Measurements from ENCODE around the gene MYH6. TPM values are rescaled to one million over a fixed set of nuclear protein-coding genes. Genes with fewer than 3 reads are reported as not detected.

Gene MYH6
- total RNA-seq, 2 experiments from 2014 or later: not detected

DNA sequence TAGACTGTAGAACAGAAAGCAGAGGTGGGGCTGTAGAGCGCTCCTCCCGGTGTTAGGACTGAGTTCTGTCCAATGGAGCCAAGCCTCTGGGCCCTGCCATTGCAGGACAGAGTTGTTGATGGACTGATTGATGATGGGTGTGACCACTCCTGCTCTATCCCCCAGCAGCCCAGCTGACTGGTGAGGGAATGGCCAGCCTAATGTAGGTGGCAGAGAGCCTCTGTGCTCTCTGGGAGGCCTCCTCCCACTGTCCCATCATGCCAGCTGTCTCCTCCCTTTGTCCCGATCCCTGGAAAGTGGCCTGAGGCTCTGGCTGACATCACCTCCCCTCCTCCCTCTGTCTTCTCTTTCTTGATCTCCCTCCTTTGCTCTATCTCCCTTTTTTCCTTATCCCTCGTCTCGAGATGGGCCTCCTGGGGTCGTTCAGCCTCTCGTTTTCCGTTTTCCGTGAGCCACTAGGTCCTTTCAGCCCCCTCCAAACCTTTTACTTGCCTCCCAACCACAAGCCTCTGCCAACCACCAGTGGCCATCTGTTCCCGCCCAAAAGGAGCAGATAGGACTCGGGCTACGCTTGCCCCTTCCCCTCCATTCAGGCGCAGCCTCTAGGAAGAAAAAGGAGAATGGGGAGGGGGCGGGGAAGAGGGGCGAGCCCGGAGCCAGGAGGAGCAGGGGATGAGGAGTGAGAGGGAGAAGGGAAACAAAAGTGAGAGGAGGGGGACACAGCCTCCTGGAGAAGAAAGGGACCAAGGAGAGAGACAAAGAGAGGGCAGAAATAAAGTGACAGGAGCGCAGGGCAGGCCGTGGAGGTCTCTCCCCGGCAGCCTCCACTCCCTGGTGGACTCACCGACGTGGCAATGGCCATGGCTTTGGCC lies 43.7 kb downstream of the MYH6 start:
- CTCF ChIA-PET: interaction anchor here (1.0 kb wide), 1 partner anchor 18 kb away, joined by 3 read pairs; no protein-coding TSS in a partner anchor
- POLR2A ChIA-PET: no interaction called here

- ChIA-PET CTCF (interaction anchor here (0.5 to 1.1 kb wide), 3 partner anchors 9 to 418 kb away, joined by 3 read pairs; no protein-coding TSS in a partner anchor), POLR2A (no interaction called here)
Observed at GRCh38 chr14:23362200-23362599, 45.9 kb downstream of the MYH6 start.

DNA sequence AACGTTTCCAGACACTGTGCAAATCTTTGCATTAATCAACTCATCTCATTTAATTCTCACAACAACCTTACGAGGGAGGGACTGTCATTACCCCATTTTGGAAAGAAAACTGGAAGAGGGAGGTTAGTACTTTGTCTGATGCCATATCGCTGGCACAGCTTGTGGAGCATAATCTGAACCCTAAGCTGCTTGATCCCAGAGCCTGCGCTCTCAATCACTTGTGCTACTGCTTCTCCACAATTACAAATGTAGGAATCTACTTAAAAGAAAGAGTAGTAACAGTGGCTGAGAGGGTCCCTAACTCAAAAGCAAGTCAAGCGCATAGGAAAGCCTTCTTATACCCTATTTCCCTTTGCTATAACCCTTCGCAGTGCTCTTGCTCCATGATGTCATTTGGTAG lies 46.3 kb downstream of the MYH6 start:
- POLR2A ChIA-PET: no interaction called here
- CTCF ChIA-PET: interaction anchor here (0.5 to 1.1 kb wide), 3 partner anchors 8 to 418 kb away, joined by 3 read pairs; no protein-coding TSS in a partner anchor

GRCh38 chr14:23361320-23361719 lies 46.8 kb downstream of the MYH6 start:
- CTCF ChIA-PET: interaction anchor here (1.1 kb wide), 1 partner anchor 67 kb away, joined by 3 read pairs; no protein-coding TSS in a partner anchor
- POLR2A ChIA-PET: no interaction called here

DNA sequence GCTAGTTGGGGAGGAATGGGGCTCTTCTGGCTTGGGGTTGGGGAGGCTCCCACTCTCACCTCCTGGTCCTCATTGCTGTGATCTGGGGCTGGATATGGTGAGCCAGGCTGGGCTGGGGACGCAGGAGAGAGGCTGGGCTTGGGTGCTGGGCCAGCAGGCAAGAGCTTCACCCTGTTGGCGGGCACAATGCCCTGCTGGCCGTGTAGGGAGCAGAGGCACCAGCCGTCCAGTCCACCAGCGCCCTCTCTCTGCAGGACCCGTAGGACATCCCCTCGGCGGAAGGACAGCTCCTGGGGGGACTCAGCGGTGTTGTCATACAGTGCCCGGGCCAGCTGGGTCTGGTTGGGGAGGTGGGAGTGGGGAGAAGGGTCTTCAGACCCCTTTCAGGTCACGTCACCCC lies 47.6 kb downstream of the MYH6 start:
- POLR2A ChIA-PET: no interaction called here
- CTCF ChIA-PET: no interaction called here

DNA sequence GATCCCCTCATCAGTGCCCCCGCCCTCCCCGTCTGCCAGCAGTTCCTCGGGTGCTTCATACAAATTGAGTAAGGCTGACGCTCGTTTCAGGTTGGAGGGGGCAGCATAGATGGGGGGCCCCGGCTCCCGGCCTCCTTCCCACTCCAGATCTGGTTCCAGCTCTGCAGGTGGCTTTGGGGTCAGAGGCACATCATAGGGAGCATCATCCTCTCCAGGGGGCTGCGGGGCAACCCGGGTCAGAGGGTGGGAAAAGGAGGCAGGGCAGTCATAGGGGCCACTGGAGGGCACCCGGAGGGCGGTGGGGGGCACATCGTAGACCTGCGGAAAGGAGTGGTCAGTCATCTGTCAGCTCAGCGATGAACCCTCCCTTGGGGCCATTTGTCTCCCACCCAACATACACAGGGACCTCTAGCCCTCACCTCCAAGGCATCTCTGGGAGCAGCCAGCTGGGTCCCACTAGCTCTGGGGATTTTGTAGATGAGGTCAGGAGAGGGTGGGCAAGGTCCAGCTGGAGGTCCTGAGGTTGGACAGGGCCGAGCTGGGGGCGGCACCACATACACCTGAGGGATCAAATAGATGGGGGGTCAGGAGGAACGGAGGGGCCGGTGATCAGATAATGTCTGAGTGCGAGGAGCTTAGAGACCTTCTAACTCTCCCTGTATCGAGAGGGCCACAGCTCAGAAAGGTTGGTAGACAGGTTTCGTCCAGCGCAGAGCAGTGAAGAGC lies 48.2 kb downstream of the MYH6 start:
- CTCF ChIA-PET: no interaction called here

DNA sequence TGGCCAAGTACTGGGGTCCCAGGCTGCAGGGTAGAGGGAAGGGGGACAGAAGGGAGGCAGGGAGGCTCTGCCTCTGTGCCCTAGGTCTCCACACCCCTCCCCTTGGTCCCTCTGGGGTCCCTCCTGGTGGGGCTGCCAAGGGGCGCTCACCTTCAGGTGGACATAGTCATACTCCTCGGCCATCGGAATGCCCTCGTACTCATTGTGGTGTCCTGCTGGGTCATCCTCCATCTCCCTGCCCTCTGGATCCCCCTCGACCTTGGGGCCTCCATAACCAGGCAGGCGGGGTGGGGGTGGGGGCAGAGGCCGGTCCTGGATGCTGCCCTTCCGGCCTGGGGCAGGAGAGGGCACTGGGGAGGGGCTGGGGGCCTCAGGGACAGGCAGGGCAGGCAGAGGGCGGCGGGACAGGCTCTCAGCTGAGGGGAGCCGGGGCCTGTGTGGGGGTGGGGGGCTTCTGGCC lies 48.9 kb downstream of the MYH6 start:
- POLR2A ChIA-PET: no interaction called here
- CTCF ChIA-PET: no interaction called here

More for the DNA sequence above, 48.2 kb downstream of the MYH6 start:
- POLR2A ChIA-PET: no interaction called here

GRCh38 chr14:23358553-23359166 lies 49.4 kb downstream of the MYH6 start:
- ChIA-PET CTCF (no interaction called here), POLR2A (no interaction called here)

- CTCF ChIA-PET: no interaction called here
- POLR2A ChIA-PET: no interaction called here
Observed at GRCh38 chr14:23358042-23358441, 50.0 kb downstream of the MYH6 start.

DNA sequence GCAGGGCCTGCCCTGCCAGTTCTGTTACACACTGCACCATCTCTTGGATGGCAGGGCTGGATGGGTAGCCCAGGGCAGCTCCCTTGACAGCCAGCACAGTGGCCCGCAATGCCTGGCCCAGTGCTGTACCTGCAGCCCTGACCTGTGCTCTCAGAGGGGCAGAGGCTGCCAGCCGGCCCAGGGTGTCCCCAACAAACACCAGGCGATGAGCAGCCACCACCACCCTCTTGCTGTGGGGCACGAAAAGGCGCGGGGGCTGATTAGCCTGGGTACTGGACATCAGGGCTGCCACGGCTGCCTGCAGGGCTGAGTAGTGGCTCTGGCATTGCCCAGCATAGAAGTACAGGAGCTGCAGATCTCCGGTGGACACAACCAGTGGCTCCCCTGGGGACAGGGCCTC lies 50.8 kb downstream of the MYH6 start:
- CTCF ChIA-PET: no interaction called here
- POLR2A ChIA-PET: no interaction called here

DNA sequence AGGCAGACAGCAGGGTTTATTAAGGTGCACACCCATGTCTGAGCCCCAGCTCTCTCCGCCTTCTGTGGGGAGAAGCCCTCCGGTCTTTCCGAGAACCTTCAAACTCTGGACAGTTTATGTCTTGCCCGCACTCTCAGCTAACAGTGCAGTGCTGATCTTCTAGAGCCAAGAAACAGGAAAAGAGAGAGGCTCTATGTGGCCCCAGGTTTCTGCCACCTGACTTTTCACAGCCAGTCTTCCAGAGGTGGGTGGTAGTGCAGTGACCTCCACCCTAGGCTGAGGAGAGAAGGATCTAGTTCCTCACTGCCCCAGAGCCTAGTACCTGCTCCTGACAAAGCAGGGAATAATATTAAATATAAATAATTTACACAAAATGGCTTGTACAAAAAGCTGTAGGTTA lies 51.4 kb downstream of the MYH6 start:
- ChIA-PET CTCF (no interaction called here), POLR2A (no interaction called here)

GRCh38 chr14:23355871-23356435 lies 52.1 kb downstream of the MYH6 start:
- ChIA-PET CTCF (no interaction called here), POLR2A (no interaction called here)

DNA sequence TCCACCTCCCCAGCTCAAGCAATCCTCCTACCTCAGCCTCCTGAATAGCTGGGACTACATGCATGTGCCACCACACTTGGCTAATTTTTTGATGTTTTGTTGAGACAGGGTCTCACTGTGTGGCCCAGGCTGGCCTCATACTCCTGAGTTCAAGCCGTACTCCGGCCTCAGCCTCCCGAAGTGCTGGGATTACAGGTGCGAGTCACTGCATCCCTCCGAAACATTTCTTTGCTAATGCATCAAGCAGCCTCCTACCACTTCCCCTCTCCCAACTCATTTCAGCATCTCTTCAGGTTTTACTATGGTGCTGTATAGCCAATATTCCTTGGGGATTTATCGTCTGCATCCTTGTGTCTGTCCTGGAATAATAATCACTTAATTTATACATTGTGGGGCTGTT lies 53.1 kb downstream of the MYH6 start:
- POLR2A ChIA-PET: no interaction called here
- CTCF ChIA-PET: interaction anchor here (1.6 kb wide), 1 partner anchor 53 kb away, joined by 5 read pairs; no protein-coding TSS in a partner anchor

- CTCF ChIA-PET: interaction anchor here (1.0 to 1.6 kb wide), 3 partner anchors 9 to 233 kb away, joined by 3 to 5 read pairs (median 3); no protein-coding TSS in a partner anchor
- POLR2A ChIA-PET: no interaction called here
Observed at GRCh38 chr14:23353433-23353780, 54.7 kb downstream of the MYH6 start.

DNA sequence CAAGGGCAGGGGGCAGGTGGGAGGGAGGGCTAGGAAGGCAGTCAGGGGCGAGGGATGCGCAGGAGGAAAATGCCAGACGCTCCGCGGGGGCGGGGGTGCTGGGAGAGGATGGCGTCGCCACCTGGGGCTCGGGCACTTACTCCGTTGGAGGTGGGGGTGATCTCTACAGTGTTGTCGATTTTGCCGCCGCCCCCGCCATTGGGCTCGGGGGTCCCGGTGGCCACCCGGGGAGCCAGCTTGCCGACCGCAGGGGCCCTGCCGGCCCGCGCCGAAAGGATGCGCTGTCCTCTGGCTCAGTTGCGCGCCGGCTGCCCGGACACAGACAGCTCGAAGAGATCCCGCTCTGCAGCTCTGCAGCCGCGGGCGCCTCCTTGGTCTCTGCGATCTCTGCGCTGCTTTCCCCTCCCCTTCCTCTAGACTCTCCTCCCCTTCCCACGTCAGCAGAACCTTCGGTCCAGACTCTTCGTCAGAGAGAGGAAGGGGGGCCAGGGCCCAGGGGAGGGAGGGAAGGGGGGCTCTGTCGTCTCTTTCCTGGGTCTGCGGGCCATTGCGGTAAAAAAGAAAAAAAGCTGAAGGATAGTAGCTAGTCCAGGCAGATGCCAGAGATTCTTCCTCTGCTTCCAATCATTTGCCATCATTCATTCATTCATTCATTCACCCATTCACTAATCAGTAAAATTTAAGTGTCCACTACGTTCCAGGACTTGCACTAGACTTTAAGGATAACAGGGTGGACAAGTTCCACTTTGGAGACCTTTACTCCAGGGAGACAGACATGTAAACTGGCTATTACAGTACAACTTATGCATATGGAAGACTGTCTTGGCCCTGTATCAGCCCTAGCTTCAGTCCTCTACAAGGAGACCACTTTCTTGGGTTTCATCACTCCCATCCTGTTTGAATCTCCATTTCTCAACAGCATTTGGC lies 55.3 kb downstream of the MYH6 start, which contains the start of gene SLC22A17:
TSS of gene SLC22A17 (minus strand) at position 382 of the 927 bp plus-strand sequence.
- ChIA-PET CTCF (interaction anchor here (0.6 to 1.2 kb wide), 6 partner anchors 9 to 232 kb away, joined by 3 to 5 read pairs (median 3); no protein-coding TSS in a partner anchor), POLR2A (no interaction called here)

DNA sequence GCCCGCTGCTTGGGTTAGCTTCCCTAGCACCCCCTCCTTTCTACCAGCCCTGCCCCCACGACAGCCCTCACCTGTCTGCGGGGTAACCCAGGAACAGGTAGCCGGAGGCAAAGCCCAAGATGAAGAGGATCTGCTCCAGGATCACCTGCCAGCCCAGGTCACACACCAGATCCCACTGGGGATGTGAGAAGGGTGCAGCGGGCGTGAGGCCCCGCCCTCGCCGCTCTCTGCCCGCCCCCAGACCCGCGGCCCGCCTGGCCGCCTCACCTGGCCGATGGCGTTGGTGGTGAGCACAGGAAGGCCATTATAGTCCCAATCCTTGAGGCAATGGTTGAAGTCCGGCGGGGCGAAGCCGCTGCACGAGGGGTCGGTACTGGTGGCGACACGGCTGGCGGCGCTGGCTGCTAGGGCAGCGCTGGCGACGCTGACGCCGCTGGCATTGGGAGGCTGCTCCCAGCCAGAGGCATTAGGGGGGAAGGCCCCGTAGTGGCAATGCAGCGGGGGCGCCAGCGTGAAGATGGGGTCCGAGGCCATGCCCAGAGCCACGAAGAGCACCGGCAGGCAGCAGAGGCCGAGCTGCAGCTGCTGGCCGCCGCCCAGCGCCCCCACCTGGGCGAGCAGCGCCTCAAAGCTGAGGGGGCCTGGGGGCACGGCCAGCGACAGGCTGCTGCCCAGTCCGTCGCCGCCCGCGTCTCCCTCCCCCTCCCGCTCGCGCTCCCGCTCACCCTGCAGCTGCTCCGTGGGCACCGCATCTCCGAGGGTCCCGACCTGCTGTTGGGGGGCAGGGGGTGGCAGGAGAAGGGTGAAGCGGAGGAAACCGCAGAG lies 56.2 kb downstream of the MYH6 start:
- ChIA-PET POLR2A (no interaction called here), CTCF (interaction anchor here (0.9 to 1.2 kb wide), 3 partner anchors 11 to 85 kb away, joined by 3 to 5 read pairs (median 4); no protein-coding TSS in a partner anchor)

- POLR2A ChIA-PET: no interaction called here
- CTCF ChIA-PET: no interaction called here
Observed at GRCh38 chr14:23349156-23349845, 58.8 kb downstream of the MYH6 start.

DNA sequence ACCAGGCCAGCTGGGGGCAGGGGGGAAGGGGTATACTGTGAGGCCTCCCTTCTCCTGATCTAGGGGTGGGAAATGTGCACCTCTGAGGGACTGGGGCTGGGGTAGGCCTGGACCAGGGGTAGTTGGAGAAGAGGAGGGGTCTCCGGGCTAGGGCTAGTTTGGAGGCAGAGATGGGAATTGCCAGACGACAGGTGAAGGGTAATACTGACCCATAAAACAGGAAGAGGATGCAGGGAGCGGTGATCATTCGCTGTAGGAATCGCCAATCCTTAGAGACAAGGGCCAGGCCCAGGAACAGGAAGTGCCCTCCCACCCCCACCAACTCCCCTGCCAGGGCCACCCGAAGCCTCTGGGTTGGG lies 59.8 kb downstream of the MYH6 start:
- CTCF ChIA-PET: no interaction called here

More for the DNA sequence above, 59.8 kb downstream of the MYH6 start:
- POLR2A ChIA-PET: no interaction called here
